ENCODE data around the gene FANCG. TPM values are rescaled to one million over a fixed set of nuclear protein-coding genes. Genes with fewer than 3 reads are reported as not detected.

FANCG gene
- total RNA-seq, 1 experiment from 2014 or later = 73.8 TPM

DNA sequence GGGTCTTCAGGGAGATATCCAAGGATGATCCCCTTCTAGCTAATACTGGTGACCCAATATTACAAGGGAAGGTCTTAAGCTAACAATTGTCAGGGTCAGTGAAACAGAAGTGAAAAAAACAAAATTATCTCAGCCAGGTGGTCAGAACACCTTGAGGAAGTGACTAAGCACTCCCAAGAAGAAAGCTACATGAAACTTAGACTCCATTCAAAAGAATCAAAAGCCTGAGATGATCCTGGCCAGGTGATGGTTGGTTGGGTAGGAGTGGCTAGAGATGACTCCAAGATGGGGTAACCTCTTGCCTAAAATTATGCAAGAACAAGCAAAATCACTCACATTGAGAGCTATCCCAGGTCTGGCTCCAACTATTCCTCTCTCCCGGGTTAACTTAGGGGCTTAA lies 12.7 kb downstream of the FANCG start:
- Histone ChIP-seq H3K9me3 (ENCODE audit: control insufficient read depth, insufficient read depth, low read depth, low read length) (no peaks in the 10 kb centered on the region), H3K36me3 (ENCODE audit: control insufficient read depth, insufficient read depth, low read length) (peaks cover 49% of the 10 kb centered on the region), H3K4me3 (ENCODE audit: low read depth in 2 of 2, low read length in 2 of 2) (no peak overlapping the region), H3K27ac (ENCODE audit: low read length) (no peak overlapping the region), H3K27me3 (ENCODE audit: control insufficient read depth, insufficient read depth, low read length) (no peaks in the 10 kb centered on the region), H3K4me1 (ENCODE audit: control insufficient read depth, insufficient read depth, low read length) (peaks cover 18% of the 10 kb centered on the region)
- intact Hi-C loops (cut with micrococcal nuclease; ENCODE audit: unreplicated experiment) = no loop called here
- CTCF ChIA-PET = no interaction called here
- POLR2A ChIA-PET = interaction anchor here (0.7 kb wide), 1 partner anchor 13 kb away, joined by 4 read pairs; the partner anchor contains the start of gene FANCG
- TF ChIP-seq TCF7L2 (IDR thresholded peaks at IDR 0.05; ENCODE audit: low read depth, low read length) = no peak
- no peak for TF ChIP-seq SIN3A (IDR thresholded peaks at IDR 0.05; ENCODE audit: borderline replicate concordance, insufficient read depth, low read depth, low read length)
- no peak for TF ChIP-seq REST (IDR thresholded peaks at IDR 0.05; ENCODE audit: insufficient read depth in 1 of 2, low read depth in 2 of 2, low read length in 1 of 2)
- no peak for TF ChIP-seq POLR2AphosphoS5 (IDR thresholded peaks at IDR 0.05; ENCODE audit: low read depth, low read length)
- TF ChIP-seq CTCF (IDR thresholded peaks at IDR 0.05) = no peak
- BruUV-seq (replicated peaks) = no TSS peak
- in situ Hi-C loops (cut with HindIII; ENCODE audit: low pct_unique_long_range_greater_than_20kb, low sequenced_read_pairs) = no loop called here
- no peak for ATAC-seq
- DNase-seq (ENCODE audit: low read depth, low spot score) = no peak

- Histone ChIP-seq H3K4me3 (ENCODE audit: low read depth in 2 of 2, low read length in 2 of 2) (no peak overlapping the region), H3K4me1 (ENCODE audit: control insufficient read depth, insufficient read depth, low read length) (no peaks in the 10 kb centered on the region), H3K27ac (ENCODE audit: low read length) (no peak overlapping the region), H3K36me3 (ENCODE audit: control insufficient read depth, insufficient read depth, low read length) (peaks cover 82% of the 10 kb centered on the region), H3K9me3 (ENCODE audit: control insufficient read depth, insufficient read depth, low read depth, low read length) (no peaks in the 10 kb centered on the region), H3K27me3 (ENCODE audit: control insufficient read depth, insufficient read depth, low read length) (no peaks in the 10 kb centered on the region)
- in situ Hi-C loops (cut with HindIII; ENCODE audit: low pct_unique_long_range_greater_than_20kb, low sequenced_read_pairs) = no loop called here
- ChIA-PET POLR2A (no interaction called here), CTCF (no interaction called here)
- TF ChIP-seq TCF7L2 (IDR thresholded peaks at IDR 0.05; ENCODE audit: low read depth, low read length) (no peak), POLR2AphosphoS5 (IDR thresholded peaks at IDR 0.05; ENCODE audit: low read depth, low read length) (no peak; the same call in 1 of the 2 replicates), SIN3A (IDR thresholded peaks at IDR 0.05; ENCODE audit: borderline replicate concordance, insufficient read depth, low read depth, low read length) (no peak), REST (IDR thresholded peaks at IDR 0.05; ENCODE audit: insufficient read depth in 1 of 2, low read depth in 2 of 2, low read length in 1 of 2) (no peak), CTCF (IDR thresholded peaks at IDR 0.05) (no peak)
- DNase-seq (ENCODE audit: low read depth, low spot score) (no peak), ATAC-seq (no peak; the same call in 1 of the 2 replicates)
- intact Hi-C loops (cut with micrococcal nuclease; ENCODE audit: unreplicated experiment) = no loop called here
- BruUV-seq (replicated peaks) = no TSS peak
These were observed 19.1 kb downstream of the FANCG start for GRCh38 chr9:35060548-35061207.

Data from Panc1 (cell line).